Fibroblast of skin of abdomen (primary cell): Measurements from ENCODE around the gene TRPM4. TPM values are rescaled to one million over a fixed set of nuclear protein-coding genes. Genes with fewer than 3 reads are reported as not detected.
"Not testable (repeated sequence)": the region's sequence is repeated elsewhere in the genome, so short reads cannot be mapped to it uniquely, and the experiment has no call there.

Experiments
- DNase-seq: peaks from one replicate; pipeline ENCODE4 v3.0.0-alpha.2; 2013
- polyA plus RNA-seq, 2 experiments: library from polyadenylated mRNA; unstranded; fragments of 120-200 nt; gene quantifications; one replicate each; pipeline ENCODE4 v1.2.1, GENCODE V29; 2013; ENCODE audit not compliant: insufficient read length in 2 of 2

Gene TRPM4
- 18.2 TPM for polyA plus RNA-seq (2013, experiment 1 of 2; ENCODE audit: insufficient read length)
- 19.4 TPM for polyA plus RNA-seq (2013, experiment 2 of 2; ENCODE audit: insufficient read length)

GRCh38 chr19:49157445-49158224 is at the start of gene TRPM4:
TSS of gene TRPM4 (plus strand) at chr19:49157792. CDS start at chr19:49157867, 75 bp downstream.
- DNase-seq = peak; percentile 78

GRCh38 chr19:49109051-49109450 is 48.5 kb upstream of the TRPM4 start:
- no peak for DNase-seq

- no peak for DNase-seq
Measured at GRCh38 chr19:49109569-49110233, 47.9 kb upstream of the TRPM4 start.

- peak; percentile 21 for DNase-seq
Measured at GRCh38 chr19:49110567-49110966, 47.0 kb upstream of the TRPM4 start.

GRCh38 chr19:49111218-49111998 is 46.2 kb upstream of the TRPM4 start:
- DNase-seq = no peak

GRCh38 chr19:49113762-49114629 is 43.6 kb upstream of the TRPM4 start, which contains the start of gene LIN7B:
TSS of gene LIN7B (plus strand) at chr19:49114370. CDS start at chr19:49114405, 35 bp downstream.
- DNase-seq = peak; percentile 63

- DNase-seq = peak; percentile 53
Measured at GRCh38 chr19:49114630-49115363, 42.8 kb upstream of the TRPM4 start.

GRCh38 chr19:49116544-49116943 is 41.0 kb upstream of the TRPM4 start:
- DNase-seq = no peak

GRCh38 chr19:49117677-49118564 is 39.7 kb upstream of the TRPM4 start:
- DNase-seq = no peak

- peak; percentile 94 for DNase-seq
Measured at GRCh38 chr19:49118565-49119410, 38.8 kb upstream of the TRPM4 start, which contains the start of gene C19orf73. TSS of gene C19orf73 (minus strand) at chr19:49119143. CDS start at chr19:49119022, 121 bp downstream.

- DNase-seq = peak; percentile 37
Measured at GRCh38 chr19:49119411-49120324, 37.9 kb upstream of the TRPM4 start, which contains the start of gene PPFIA3. TSS of gene PPFIA3 (plus strand) at chr19:49119544. CDS start at chr19:49127874, 8,330 bp downstream.

- DNase-seq = no peak
Measured at GRCh38 chr19:49120325-49120683, 37.3 kb upstream of the TRPM4 start.

- no peak for DNase-seq
Measured at GRCh38 chr19:49120868-49121267, 36.7 kb upstream of the TRPM4 start.

- not testable (repeated sequence) for DNase-seq
Measured at GRCh38 chr19:49121841-49122240, 35.8 kb upstream of the TRPM4 start.

GRCh38 chr19:49123285-49123684 is 34.3 kb upstream of the TRPM4 start:
- not testable (repeated sequence) for DNase-seq

GRCh38 chr19:49125025-49125731 is 32.4 kb upstream of the TRPM4 start:
- no peak for DNase-seq

GRCh38 chr19:49126575-49126974 is 31.0 kb upstream of the TRPM4 start:
- DNase-seq = no peak
